Placental epithelial cell (primary cell): Measurements from ENCODE around the gene SCYGR6. TPM values are rescaled to one million over a fixed set of nuclear protein-coding genes. Genes with fewer than 3 reads are reported as not detected.

Experiments used
- small RNA-seq: library from RNA; depleted of rRNA; stranded (forward); fragments of <200 nt; gene quantifications from one replicate; pipeline ENCODE3, GENCODE V24; 2012
- total RNA-seq: library from RNA; depleted of rRNA; stranded (reverse); fragments of >200 nt; gene quantifications from 2 replicates; pipeline ENCODE4 v1.2.3, GENCODE V29; 2012

SCYGR6 gene, protein sequence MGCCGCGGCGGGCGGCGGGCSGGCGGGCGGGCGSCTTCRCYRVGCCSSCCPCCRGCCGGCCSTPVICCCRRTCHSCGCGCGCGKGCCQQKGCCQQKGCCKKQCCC
- not detected in 2 replicates for total RNA-seq

DNA sequence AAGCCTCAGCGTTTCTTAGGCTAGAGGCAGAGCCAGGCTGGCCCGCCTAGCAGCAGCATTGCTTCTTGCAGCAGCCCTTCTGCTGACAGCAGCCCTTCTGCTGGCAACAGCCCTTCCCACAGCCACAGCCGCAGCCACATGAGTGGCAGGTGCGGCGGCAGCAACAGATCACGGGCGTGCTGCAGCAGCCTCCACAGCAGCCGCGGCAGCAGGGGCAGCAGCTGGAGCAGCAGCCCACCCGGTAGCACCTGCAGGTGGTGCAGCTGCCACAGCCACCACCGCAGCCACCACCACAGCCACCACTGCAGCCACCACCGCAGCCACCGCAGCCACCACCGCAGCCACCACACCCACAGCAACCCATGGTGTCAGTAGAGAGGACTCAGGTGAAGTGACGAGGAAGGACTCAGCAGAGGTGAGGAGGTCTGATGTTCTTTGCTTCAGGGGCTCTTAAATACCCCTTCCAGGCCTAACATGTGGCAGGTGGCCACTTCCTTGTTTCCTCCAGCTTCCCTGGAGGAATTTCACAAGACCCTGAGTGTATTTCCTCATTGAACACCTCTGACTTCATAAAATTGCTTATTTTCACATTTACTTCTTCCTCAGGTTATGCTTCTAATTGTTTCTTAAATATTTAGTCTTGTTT is at the start of gene SCYGR6:
Gene SCYGR6, minus strand, starts transcription at position 364 of the 646 bp plus-strand sequence. Its CDS starts 0 bp downstream, at position 364.

DNA sequence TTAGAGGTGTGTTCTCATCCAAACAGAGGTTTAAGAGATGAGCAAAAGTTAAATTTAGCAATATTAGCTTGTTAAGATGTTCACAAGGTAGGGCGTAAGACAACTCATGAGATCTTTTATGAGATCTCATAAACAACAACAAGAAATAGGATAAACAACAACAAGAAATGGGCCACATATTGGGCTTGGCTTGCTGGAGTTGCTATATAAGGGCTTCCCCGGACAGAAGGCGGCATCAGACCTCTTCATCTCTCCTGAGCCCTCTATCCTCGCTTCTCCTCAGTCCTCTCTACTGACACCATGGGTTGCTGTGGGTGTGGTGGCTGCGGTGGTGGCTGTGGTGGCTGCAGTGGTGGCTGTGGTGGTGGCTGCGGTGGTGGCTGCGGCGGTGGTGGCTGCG is 21.0 kb upstream of the SCYGR6 start, which contains the start of gene SCYGR8:
Gene SCYGR8, plus strand, starts transcription at position 301 of the 400 bp plus-strand sequence. Its CDS starts 0 bp downstream, at position 301.

DNA sequence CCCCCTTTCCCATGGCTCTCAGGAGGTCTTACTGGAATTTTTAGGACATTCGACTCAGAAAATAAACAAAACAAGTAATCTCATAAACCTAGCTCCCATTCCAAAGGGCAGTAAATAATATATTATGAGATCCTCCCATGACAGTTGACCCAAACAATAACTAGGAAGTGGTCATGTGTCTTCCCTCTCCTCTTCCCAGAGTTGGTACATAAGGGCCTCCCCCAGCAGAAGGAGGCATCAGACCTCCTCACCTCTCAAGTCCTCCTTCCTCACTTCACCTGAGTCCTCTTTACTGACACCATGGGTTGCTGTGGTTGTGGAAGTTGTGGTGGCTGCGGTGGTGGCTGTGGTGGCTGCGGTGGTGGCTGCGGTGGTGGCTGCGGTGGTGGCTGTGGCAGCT is 3.5 kb upstream of the SCYGR6 start, which contains the start of gene SCYGR7:
Gene SCYGR7, plus strand, starts transcription at position 301 of the 400 bp plus-strand sequence. Its CDS starts 0 bp downstream, at position 301.

DNA sequence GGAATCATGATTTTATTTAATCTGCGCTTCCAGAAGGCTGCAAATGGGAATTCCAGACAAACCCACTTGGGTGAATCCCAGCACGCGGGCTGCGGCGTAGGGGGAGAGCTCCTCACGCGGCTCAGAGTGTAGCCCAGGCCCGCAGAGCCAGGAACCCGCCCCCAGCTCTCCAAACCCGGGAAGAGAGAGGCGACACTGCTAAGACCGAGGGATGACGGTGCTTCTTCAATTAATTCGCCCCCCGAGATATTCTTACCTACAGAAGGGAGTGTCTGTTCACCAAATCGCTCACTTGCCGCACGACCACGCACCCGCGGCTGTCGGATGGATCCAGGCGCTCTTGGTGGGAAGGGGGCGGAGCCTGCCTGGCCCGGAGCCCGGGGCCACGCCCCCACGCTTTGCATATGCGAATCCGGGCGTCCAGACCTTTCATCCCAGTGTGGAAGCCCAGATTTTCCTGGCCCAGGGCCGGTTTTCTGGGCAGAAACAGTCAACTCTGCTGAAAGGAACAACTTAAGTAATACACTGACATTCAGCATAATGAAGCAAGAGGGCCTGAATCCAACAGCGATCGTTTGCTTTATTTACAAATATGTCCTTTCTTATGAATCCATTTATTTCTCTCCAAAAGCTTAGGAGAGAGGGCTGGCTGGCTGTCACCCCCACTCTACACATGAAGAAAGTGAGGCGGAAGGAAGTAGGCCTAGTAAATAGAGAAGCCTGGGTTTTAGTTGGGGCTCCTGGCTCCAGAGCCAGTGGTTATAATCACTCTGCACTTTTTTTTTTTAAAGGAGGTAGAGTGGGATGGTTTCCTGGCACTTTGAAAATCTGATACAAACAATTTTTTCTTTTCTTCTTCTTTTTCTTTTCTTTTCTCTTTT is 6.6 kb downstream of the SCYGR6 start, which contains the start of gene SLC19A3:
Gene SLC19A3, minus strand, starts transcription at position 342 of the 881 bp plus-strand sequence. CDS start 15,710 bp downstream, outside the sequence.

Small RNAs within 50 kb of the gene (small RNA-seq; reads per million reads assigned to genes)
- gene RNA5SP121: not detected

Other genes starting within 250 kb of the SCYGR6 start
- not detected in 2 replicates for gene SCYGR2, start 125.9 kb downstream of the SCYGR6 start, total RNA-seq
- gene SCYGR3, start 109.9 kb downstream of the SCYGR6 start, total RNA-seq: not detected in 2 replicates
- gene SCYGR4, start 107.3 kb downstream of the SCYGR6 start, total RNA-seq: not detected in 2 replicates
- gene SCYGR5, start 58.0 kb downstream of the SCYGR6 start, total RNA-seq: not detected in 2 replicates
- gene SLC19A3, start 6.7 kb downstream of the SCYGR6 start, total RNA-seq: 1.2 and 2.9 TPM in 2 replicates
- gene SCYGR7, start 3.6 kb upstream of the SCYGR6 start, total RNA-seq: not detected in 2 replicates
- gene SCYGR8, start 21.1 kb upstream of the SCYGR6 start, total RNA-seq: not detected in 2 replicates
- 2.4 and 2.9 TPM in 2 replicates for gene CCL20, start 89.1 kb upstream of the SCYGR6 start, total RNA-seq
- gene DAW1, start 146.9 kb upstream of the SCYGR6 start, total RNA-seq: 12.6 and 17.2 TPM in 2 replicates